Thymus (tissue), 11 donors: ENCODE measurements around the gene KATNB1. TPM values are rescaled to one million over a fixed set of nuclear protein-coding genes. Genes with fewer than 3 reads are reported as not detected.

ENCODE experiments used
- DNase-seq, 9 donors: peaks; one replicate each; pipeline ENCODE4 v3.0.0-alpha.2; 2013; ENCODE audit warnings: low spot score in 9 of 9, low read depth in 6 of 9, missing footprints in 1 of 9
- H3K27ac ChIP-seq, 2 donors: one replicate each; pipeline ENCODE4 v1.5.1; 2013; ENCODE audit warnings: control low read depth in 1 of 2, low read depth in 1 of 2, low read length in 1 of 2, mild to moderate bottlenecking in 1 of 2, moderate library complexity in 1 of 2
- H3K27me3 ChIP-seq, 2 donors: one replicate each; pipeline ENCODE4 v1.5.1; 2013; ENCODE audit warnings: low read length in 1 of 2; ENCODE audit not compliant: control insufficient read depth in 2 of 2, insufficient read depth in 1 of 2
- H3K36me3 ChIP-seq, 2 donors: one replicate each; pipeline ENCODE4 v1.5.1; 2013; ENCODE audit warnings: low read length in 1 of 2, mild to moderate bottlenecking in 1 of 2, moderate library complexity in 1 of 2; ENCODE audit not compliant: control insufficient read depth in 2 of 2, insufficient read depth in 2 of 2
- H3K4me1 ChIP-seq, 2 donors: one replicate each; pipeline ENCODE4 v1.5.1; 2013; ENCODE audit warnings: low read length in 2 of 2; ENCODE audit not compliant: control insufficient read depth in 2 of 2, insufficient read depth in 2 of 2
- H3K4me3 ChIP-seq, 2 donors: one replicate each; pipeline ENCODE4 v1.5.1; 2013; ENCODE audit warnings: low read length in 2 of 2, control low read depth in 1 of 2, mild to moderate bottlenecking in 1 of 2
- H3K9me3 ChIP-seq, 2 donors: one replicate each; pipeline ENCODE4 v1.5.1; 2013; ENCODE audit warnings: low read length in 1 of 2, mild to moderate bottlenecking in 1 of 2; ENCODE audit not compliant: control insufficient read depth in 2 of 2, insufficient read depth in 1 of 2
- WGBS: extraction: QIAGEN DNeasy Blood & Tissue Kit; methylation state at CpG from one replicate; pipeline ENCODE4 v1.1.7; 2013; 5-methylcytosine and 5-hydroxymethylcytosine counted together
- polyA plus RNA-seq: library from polyadenylated mRNA; stranded (reverse); fragments of 200-250 nt; gene quantifications from one replicate; pipeline ENCODE4 v1.2.3, GENCODE V29; 2013
- total RNA-seq: library from RNA; stranded (reverse); fragments of 120-200 nt; gene quantifications from one replicate; pipeline ENCODE4 v1.2.4, GENCODE V29; 2013
- donor health status: healthy.

The KATNB1 gene
- total and polyA plus RNA-seq, 2 donors = 13.3 to 15.1 TPM

- Histone ChIP-seq H3K27me3 (peaks cover 13 to 59% of the 10 kb centered on the region in 2 donors), H3K27ac (peak overlapping the region in 1 of 2 donors; percentile 31), H3K4me1 (peaks cover 16 to 43% of the 10 kb centered on the region in 2 donors), H3K4me3 (peak overlapping the region; percentile 20 to 39), H3K9me3 (no peaks in the 10 kb centered on the region), H3K36me3 (no peaks in the 10 kb centered on the region)
- WGBS = 92% methylated on average over 5 of the region's 5 CpGs
- DNase-seq = no peak
These were observed 65.7 kb downstream of the KATNB1 start for GRCh38 chr16:57801098-57801808.

GRCh38 chr16:57801809-57802340, 66.3 kb downstream of the KATNB1 start:
- H3K36me3 ChIP-seq = no peaks in the 10 kb centered on the region
- H3K27ac ChIP-seq = peak overlapping the region in 1 of 2 donors; percentile 31
- peaks cover 13 to 59% of the 10 kb centered on the region in 2 donors for H3K27me3 ChIP-seq
- peaks cover 16 to 43% of the 10 kb centered on the region in 2 donors for H3K4me1 ChIP-seq
- no peaks in the 10 kb centered on the region for H3K9me3 ChIP-seq
- WGBS = 19% methylated on average over 45 of the region's 45 CpGs
- peak overlapping the region; percentile 20 to 39 for H3K4me3 ChIP-seq
- DNase-seq = no peak

DNA sequence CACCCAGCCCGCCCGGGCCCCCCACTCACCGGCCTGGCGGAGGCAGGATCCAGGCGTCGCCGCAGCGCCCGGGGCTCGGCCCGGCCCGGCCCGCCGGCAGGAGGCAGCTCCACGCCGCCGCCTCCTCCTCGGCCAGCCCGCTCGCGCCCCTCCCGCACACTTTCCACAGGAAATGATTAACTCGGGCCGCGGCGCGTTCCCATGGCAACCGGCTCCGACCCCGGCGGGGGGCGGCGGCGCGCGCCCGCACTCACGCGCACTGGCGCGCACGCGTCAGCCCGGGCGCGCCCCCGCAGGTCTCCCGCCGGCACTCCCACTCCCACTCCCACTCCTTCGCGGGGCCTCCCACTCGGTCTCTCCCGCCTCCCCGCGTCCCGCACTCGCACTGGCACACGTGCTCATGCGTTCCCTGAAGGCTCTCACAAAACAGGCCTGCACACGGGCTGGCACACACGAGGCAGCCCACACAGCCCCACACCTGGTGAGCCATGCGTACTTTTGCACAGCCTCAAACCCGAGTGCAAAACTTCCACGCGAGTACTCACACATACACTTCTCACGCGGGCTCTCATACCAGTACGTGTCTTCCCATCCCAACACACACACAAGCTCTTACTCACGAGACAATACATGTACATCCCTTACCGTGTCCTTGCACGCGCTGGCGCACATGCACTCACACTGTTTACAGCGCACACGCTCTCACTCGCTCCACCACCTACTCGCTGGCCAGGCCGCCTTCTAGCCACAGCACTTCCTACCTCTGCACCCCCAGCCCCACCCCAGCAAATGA, 67.0 kb downstream of the KATNB1 start, which contains the start of gene KIFC3:
TSS of gene KIFC3 (minus strand) at position 151 of the 793 bp plus-strand sequence. CDS start 4,248 bp downstream, outside the sequence.
- Histone ChIP-seq H3K4me1 (peaks cover 16 to 43% of the 10 kb centered on the region in 2 donors), H3K36me3 (no peaks in the 10 kb centered on the region), H3K9me3 (no peaks in the 10 kb centered on the region), H3K27ac (peak within 1 kb of the TSS in 1 of 2 donors; percentile 31), H3K4me3 (peak within 1 kb of the TSS; percentile 20 to 39), H3K27me3 (peaks cover 13 to 52% of the 10 kb centered on the region in 2 donors)
- WGBS = 17% methylated on average over 78 of the region's 78 CpGs
- DNase-seq = peak in 4 of 9 donors; percentile 29 to 51 (median 40)

DNA sequence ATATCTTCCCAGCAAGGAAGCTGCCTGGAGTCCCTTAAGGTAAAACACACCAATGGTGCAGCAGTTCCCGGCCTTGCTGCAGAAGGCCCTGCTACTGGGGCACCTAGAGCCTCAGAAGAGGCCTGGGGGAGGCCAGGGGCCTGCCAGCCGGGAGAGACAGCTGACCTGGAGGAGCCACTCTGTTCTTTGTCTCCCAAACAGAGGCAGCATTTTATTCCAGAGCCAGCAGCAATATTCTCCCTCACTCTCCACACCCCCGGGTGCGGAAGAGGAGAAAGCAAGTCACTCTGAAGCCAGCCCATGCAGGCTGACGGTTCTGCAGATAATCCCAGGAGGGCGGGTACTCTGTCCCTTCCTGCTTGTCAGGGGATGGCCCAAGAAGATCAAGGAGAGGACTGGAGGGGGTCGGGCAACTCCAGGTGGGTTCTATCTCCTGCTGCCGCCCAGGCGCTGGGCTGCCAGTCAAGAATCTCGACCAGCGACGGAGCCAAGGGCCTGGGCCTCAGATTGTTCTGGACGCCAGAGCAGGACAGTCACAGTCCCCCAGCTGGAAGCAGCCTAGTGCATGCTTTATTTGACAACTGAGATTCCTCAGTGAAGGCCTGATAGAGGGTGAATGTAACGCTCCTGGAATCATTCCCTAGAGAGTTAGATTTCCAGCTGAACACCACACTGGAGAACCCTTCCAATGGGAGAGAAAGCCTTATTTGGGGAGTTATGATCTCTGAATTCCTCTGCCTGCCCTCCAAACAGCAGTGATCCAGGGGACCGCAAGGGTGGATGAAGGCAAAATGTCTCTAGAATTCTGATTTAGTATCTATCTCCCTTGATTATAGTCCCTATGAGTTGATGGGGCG, 67.8 kb downstream of the KATNB1 start:
- H3K4me1 ChIP-seq = peaks cover 16 to 42% of the 10 kb centered on the region in 2 donors
- no peaks in the 10 kb centered on the region for H3K9me3 ChIP-seq
- no peak overlapping the region for H3K4me3 ChIP-seq
- DNase-seq = no peak
- H3K36me3 ChIP-seq = no peaks in the 10 kb centered on the region
- peaks cover 13 to 46% of the 10 kb centered on the region in 2 donors for H3K27me3 ChIP-seq
- no peak overlapping the region for H3K27ac ChIP-seq
- 94% methylated on average over 16 of the region's 16 CpGs for WGBS

- 88% methylated on average over 5 of the region's 5 CpGs for whole genome bisulfite sequencing
- H3K27ac ChIP-seq = no peak overlapping the region
- peaks cover 13 to 40% of the 10 kb centered on the region in 2 donors for H3K27me3 ChIP-seq
- H3K36me3 ChIP-seq = no peaks in the 10 kb centered on the region
- peaks cover 11 to 37% of the 10 kb centered on the region in 2 donors for H3K4me1 ChIP-seq
- no peak overlapping the region for H3K4me3 ChIP-seq
- DNase-seq = no peak
- no peaks in the 10 kb centered on the region for H3K9me3 ChIP-seq
These were observed 68.7 kb downstream of the KATNB1 start for GRCh38 chr16:57804111-57804837.

- H3K9me3 ChIP-seq = no peaks in the 10 kb centered on the region
- H3K4me3 ChIP-seq = no peak overlapping the region
- H3K27ac ChIP-seq = no peak overlapping the region
- H3K36me3 ChIP-seq = no peaks in the 10 kb centered on the region
- peaks cover 13 to 32% of the 10 kb centered on the region in 2 donors for H3K27me3 ChIP-seq
- 96% methylated on average over 6 of the region's 6 CpGs for WGBS
- DNase-seq = no peak
- H3K4me1 ChIP-seq = peaks cover 12 to 37% of the 10 kb centered on the region in 2 donors
These were observed 69.6 kb downstream of the KATNB1 start for GRCh38 chr16:57805176-57805575.
